Neutrophil (primary cell): ENCODE data around the gene FITM1.

Source experiments
- H3K27ac ChIP-seq: fragments of 200-600 bp; sonication (generic); 2 replicates; pipeline ENCODE4 v1.5.1; 2016; ENCODE audit warnings: mild to moderate bottlenecking, moderate library complexity
- H3K27me3 ChIP-seq: fragments of 200-600 bp; sonication (generic); 2 replicates; pipeline ENCODE4 v1.6.0; 2016; ENCODE audit warnings: mild to moderate bottlenecking
- H3K36me3 ChIP-seq: fragments of 200-600 bp; sonication (generic); 2 replicates; pipeline ENCODE4 v1.5.1; 2017
- H3K4me1 ChIP-seq, 2 experiments: fragments of 200-600 bp in 1 of 2; sonication (generic) in 1 of 2; 1 replicate in 1 of 2; 2 replicates in 1 of 2; pipeline versions ENCODE4 v1.5.1 to v1.6.1; 2013 to 2016; ENCODE audit warnings: low read depth in 1 of 2, low read length in 1 of 2, mild to moderate bottlenecking in 1 of 2, moderate library complexity in 1 of 2; ENCODE audit not compliant: control insufficient read depth in 1 of 2, insufficient read depth in 1 of 2
- H3K4me3 ChIP-seq, 2 experiments: fragments of 200-600 bp in 1 of 2; sonication (generic) in 1 of 2; 1 replicate in 1 of 2; 2 replicates in 1 of 2; pipeline ENCODE4 v1.5.1; 2013 to 2016; ENCODE audit warnings: low read depth in 1 of 2, low read length in 1 of 2, mild to moderate bottlenecking in 1 of 2, moderate library complexity in 1 of 2
- H3K9me3 ChIP-seq: fragments of 200-600 bp; sonication (generic); 2 replicates; pipeline ENCODE4 v1.5.1; 2016
- TF ChIP-seq, protein P1 (sequence below): fragments of 200-600 bp; sonication (generic); IDR thresholded peaks from 2 replicates; pipeline ENCODE4 v1.5.1; 2016; ENCODE audit warnings: antibody characterized with exemption

FITM1 gene

DNA sequence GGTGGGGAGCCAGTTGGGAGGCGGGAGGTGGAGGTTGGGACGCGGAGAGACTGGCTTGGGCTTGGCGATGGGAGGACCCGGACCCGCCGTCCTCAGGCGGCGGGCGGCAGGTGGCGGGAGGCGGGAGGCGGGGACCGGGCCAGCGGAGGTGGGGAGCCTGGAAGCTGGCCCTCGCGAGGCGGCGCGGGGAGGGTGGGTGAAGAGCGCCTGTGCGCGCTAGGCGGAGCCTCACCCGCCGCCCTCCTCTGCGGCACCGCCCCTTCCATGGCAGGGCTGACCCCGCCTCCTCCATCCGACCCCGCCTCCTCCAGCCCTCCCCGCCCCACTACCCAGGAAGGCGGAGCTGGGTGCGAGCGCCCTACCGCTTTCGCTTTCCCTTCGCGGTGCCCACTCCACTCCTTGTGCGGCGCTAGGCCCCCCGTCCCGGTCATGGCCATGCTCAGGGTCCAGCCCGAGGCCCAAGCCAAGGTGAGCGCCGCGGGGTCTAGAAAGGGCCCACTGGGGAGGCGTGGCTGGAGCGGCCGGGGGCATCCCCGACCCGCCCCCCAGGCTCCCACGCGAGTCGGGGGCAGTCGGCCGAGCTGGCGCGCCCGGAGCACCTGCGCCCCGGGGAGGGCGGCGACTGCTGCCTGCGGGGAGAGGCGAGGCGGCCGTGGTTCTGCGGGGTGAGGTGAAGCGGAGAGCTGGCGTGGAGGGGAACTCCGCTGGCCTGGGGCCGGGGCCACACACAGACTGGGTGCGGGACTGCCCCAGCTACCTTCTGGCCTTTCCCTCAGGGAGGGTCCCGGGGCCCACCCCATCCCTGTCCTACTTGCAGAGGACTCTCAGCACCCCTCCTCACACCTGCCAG, 5.6 kb downstream of the FITM1 start, which contains the start of gene PSME1:
Gene PSME1 (plus strand): TSS at position 361 of the 850 bp plus-strand sequence. CDS start 69 bp downstream, at position 430.
- H3K27ac ChIP-seq, result peak within 1 kb of the TSS; percentile 94
- no peaks in the 10 kb centered on the region for H3K27me3 ChIP-seq
- peaks cover 34 to 43% of the 10 kb centered on the region in 2 experiments for H3K4me1 ChIP-seq
- H3K4me3 ChIP-seq, result peak within 1 kb of the TSS; percentile 88 to 98
- TF ChIP-seq, protein P1, sequence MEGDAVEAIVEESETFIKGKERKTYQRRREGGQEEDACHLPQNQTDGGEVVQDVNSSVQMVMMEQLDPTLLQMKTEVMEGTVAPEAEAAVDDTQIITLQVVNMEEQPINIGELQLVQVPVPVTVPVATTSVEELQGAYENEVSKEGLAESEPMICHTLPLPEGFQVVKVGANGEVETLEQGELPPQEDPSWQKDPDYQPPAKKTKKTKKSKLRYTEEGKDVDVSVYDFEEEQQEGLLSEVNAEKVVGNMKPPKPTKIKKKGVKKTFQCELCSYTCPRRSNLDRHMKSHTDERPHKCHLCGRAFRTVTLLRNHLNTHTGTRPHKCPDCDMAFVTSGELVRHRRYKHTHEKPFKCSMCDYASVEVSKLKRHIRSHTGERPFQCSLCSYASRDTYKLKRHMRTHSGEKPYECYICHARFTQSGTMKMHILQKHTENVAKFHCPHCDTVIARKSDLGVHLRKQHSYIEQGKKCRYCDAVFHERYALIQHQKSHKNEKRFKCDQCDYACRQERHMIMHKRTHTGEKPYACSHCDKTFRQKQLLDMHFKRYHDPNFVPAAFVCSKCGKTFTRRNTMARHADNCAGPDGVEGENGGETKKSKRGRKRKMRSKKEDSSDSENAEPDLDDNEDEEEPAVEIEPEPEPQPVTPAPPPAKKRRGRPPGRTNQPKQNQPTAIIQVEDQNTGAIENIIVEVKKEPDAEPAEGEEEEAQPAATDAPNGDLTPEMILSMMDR, result peak; percentile 43
- H3K9me3 ChIP-seq, result no peaks in the 10 kb centered on the region
- peaks cover 39% of the 10 kb centered on the region for H3K36me3 ChIP-seq

DNA sequence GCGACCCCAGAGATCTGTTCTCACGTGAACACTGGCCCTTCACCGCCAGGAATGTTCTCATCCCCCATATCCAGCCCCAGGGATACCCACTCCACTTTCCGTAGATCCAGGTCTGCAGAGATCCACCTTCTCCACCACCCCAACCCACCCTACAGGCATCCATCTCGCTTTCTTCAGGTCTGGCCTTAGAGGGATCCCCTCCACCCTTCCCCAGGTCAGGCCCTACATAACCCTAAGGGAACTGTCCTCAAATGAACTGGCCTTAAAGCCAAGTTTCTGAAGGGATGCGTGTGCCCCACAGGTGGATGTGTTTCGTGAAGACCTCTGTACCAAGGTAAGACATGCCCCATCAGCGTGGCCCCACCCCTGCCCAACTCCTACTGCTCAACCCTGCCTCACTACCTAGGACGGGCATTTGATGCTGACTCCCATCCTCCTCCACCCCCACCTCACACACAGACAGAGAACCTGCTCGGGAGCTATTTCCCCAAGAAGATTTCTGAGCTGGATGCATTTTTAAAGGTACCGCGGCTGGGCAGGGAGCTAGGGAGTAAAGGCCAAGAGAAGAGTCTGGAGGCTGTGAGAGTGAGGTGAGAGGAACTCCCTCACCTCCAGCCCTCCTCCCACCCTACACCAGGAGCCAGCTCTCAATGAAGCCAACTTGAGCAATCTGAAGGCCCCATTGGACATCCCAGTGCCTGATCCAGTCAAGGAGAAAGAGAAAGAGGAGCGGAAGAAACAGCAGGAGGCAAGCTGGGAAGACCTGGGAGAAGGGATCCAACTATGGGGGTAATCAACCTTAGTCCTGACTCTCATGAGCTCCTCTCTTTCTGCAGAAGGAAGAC, 6.4 kb downstream of the FITM1 start:
- Histone ChIP-seq H3K27ac (peak overlapping the region; percentile 94), H3K4me1 (peaks cover 40 to 48% of the 10 kb centered on the region in 2 experiments), H3K27me3 (no peaks in the 10 kb centered on the region), H3K9me3 (no peaks in the 10 kb centered on the region), H3K36me3 (peaks cover 34% of the 10 kb centered on the region), H3K4me3 (peak overlapping the region; percentile 88 to 98)
- TF ChIP-seq, protein P1, result no peak

DNA sequence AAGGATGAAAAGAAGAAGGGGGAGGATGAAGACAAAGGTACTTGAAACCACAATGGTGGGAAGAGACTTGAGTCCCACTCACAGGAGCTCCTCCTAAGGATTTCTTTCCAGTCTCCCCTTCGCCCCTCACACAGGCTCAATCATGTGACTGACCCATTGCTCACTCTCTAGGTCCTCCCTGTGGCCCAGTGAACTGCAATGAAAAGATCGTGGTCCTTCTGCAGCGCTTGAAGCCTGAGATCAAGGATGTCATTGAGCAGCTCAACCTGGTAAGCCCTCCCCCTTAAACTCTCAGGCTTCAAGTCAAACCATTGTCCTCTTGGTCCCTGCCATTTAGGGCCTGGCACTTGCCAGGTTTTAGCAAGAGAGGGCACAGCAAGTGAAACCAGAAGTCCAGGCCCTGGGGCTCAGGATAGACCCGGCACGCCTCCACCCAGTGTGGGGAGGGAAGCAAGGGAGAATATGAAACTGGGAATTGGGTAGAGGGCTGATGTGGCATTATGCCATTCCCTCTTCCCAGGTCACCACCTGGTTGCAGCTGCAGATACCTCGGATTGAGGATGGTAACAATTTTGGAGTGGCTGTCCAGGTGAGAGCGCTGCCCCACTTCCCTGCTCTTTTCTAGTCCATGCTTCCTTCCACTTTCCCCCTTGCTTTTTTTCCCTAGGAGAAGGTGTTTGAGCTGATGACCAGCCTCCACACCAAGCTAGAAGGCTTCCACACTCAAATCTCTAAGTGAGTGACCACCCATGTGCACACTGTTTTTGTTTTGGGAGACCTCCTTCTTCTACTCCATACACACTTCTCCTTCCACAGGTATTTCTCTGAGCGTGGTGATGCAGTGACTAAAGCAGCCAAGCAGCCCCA, 7.3 kb downstream of the FITM1 start:
- no peaks in the 10 kb centered on the region for H3K9me3 ChIP-seq
- peak overlapping the region; percentile 1 to 98 for H3K4me3 ChIP-seq
- peaks cover 27% of the 10 kb centered on the region for H3K36me3 ChIP-seq
- peaks cover 45 to 52% of the 10 kb centered on the region in 2 experiments for H3K4me1 ChIP-seq
- TF ChIP-seq, protein P1, result no peak
- peak overlapping the region; percentile 15 for H3K27ac ChIP-seq
- H3K27me3 ChIP-seq, result no peaks in the 10 kb centered on the region

DNA sequence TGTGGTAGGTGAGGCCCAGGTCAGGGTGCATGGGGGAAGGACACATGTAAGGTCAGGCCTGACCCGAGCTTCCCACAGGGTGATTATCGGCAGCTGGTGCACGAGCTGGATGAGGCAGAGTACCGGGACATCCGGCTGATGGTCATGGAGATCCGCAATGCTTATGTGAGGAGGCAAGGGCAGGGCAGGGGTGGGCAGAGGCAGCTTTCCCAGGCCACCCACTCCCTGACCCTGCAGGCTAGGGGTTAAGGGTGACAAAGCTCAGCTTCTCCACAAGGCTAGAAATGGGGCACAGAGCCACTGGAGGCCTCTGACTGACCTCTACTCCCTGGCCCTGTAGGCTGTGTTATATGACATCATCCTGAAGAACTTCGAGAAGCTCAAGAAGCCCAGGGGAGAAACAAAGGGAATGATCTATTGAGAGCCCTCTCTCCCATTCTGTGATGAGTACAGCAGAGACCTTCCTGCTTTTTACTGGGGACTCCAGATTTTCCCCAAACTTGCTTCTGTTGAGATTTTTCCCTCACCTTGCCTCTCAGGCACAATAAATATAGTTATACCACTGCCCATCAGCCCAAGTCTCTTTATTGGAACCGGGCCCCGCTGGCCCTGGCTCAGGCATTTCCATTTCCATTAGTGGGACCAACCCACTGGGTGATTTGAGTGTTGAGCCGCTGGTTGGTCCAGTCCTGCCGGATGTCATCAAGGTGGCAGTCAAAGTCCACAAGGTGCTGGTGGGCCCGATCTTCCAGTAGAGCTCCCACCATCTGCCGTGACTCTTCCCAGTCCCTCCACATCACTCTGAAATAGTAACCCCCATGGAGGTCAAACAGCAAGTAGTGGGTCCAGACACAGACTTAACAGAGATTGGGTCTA, 8.2 kb downstream of the FITM1 start:
- no peak overlapping the region for H3K4me3 ChIP-seq
- peaks cover 45 to 52% of the 10 kb centered on the region in 2 experiments for H3K4me1 ChIP-seq
- TF ChIP-seq, protein P1, result no peak
- H3K36me3 ChIP-seq, result peaks cover 27% of the 10 kb centered on the region
- peak overlapping the region; percentile 15 for H3K27ac ChIP-seq
- H3K27me3 ChIP-seq, result no peaks in the 10 kb centered on the region
- H3K9me3 ChIP-seq, result no peaks in the 10 kb centered on the region
